HepG2 (cell line): ENCODE data around the gene RABGGTA. TPM values are rescaled to one million over a fixed set of nuclear protein-coding genes. Genes with fewer than 3 reads are reported as not detected.
A peak's percentile ranks its signal among the peaks of the same experiment; 100 is the strongest.

Experiments used
- ATAC-seq: fragments of 200-7000 bp; cut with Tn5 transposase; 3 replicates; pipeline ENCODE4 v1.9.1; 2020; ENCODE audit warnings: mild to moderate bottlenecking, moderate library complexity
- BruUV-seq: library from RNA; stranded (reverse); fragments of 400-500 nt; replicated peaks from 2 replicates; lab custom pipeline; 2021; lab: Mats Ljungman, UMichigan
- CTCF ChIA-PET: fragments of 300-600 bp; formaldehyde crosslinking; extraction: SDS; loops from one replicate; lab custom pipeline; 2021; ENCODE audit warnings: low total read pairs, inconsistent platforms, low intra/inter-chr PET ratio; lab: Yijun Ruan, JAX
- POLR2A ChIA-PET: fragments of 350-600 bp; sonication (Branson Sonifier 250); formaldehyde crosslinking; loops from one replicate; lab custom pipeline; 2020; ENCODE audit warnings: antibody characterized with exemption, inconsistent platforms; lab: Yijun Ruan, JAX
- DNase-seq: peaks from one replicate; pipeline ENCODE4 v3.0.0-alpha.2; 2015; ENCODE audit warnings: low spot score
- FAIRE-seq: peaks from 3 replicates; lab custom pipeline; 2011; peaks lifted over from hg19 to GRCh38; lab: Jason Lieb, UNC
- H2AFZ ChIP-seq: one replicate; pipeline ENCODE4 v1.6.1; 2011; ENCODE audit warnings: low read length, inconsistent platforms
- H3K27ac ChIP-seq: fragments of 300-600 bp; 3 replicates; pipeline ENCODE4 v1.8.0; 2011; ENCODE audit warnings: mixed run types, mild to moderate bottlenecking, mixed read lengths, low read length, inconsistent platforms; ENCODE audit not compliant: insufficient read depth; ENCODE audit errors: extremely low read length
- H3K27me3 ChIP-seq, 2 experiments: fragments of 200-600 bp in 1 of 2; 2 replicates in 1 of 2; 3 replicates in 1 of 2; pipeline versions ENCODE4 v1.6.0 to v1.8.0; 2011; ENCODE audit warnings: low read length in 2 of 2, mild to moderate bottlenecking in 2 of 2, moderate library complexity in 2 of 2, inconsistent platforms in 1 of 2; ENCODE audit not compliant: insufficient read depth in 2 of 2, control insufficient read depth in 1 of 2
- H3K36me3 ChIP-seq, 2 experiments: fragments of 200-600 bp in 1 of 2; replicated peaks in 1 of 2; 2 replicates in 1 of 2; 3 replicates in 1 of 2; pipeline versions ENCODE4 v1.5.1 to v1.8.0; 2011; ENCODE audit warnings: low read length in 2 of 2, inconsistent platforms in 1 of 2; ENCODE audit not compliant: insufficient read depth in 2 of 2, control insufficient read depth in 1 of 2
- H3K4me1 ChIP-seq: 2 replicates; pipeline ENCODE4 v1.5.1; 2012; ENCODE audit warnings: low read length, inconsistent platforms; ENCODE audit not compliant: insufficient read depth
- H3K4me2 ChIP-seq: 2 replicates; pipeline ENCODE4 v1.6.0; 2011; ENCODE audit warnings: low read depth, low read length, inconsistent platforms
- H3K4me3 ChIP-seq, 3 experiments: fragments of 200-600 bp in 1 of 3; sonication (generic), shearing (Covaris generic) in 1 of 3; replicated peaks in 1 of 3; 2 replicates each; pipeline ENCODE4 v1.5.1; 2011 to 2016; ENCODE audit warnings: low read length in 3 of 3, inconsistent platforms in 2 of 3, low read depth in 2 of 3, mild to moderate bottlenecking in 2 of 3, control low read depth in 1 of 3, mixed read lengths in 1 of 3; ENCODE audit not compliant: insufficient read depth in 1 of 3
- H3K79me2 ChIP-seq: one replicate; pipeline ENCODE4 v1.6.1; 2011; ENCODE audit warnings: low read length, inconsistent platforms; ENCODE audit not compliant: insufficient read depth
- H3K9ac ChIP-seq: 2 replicates; pipeline ENCODE4 v1.6.0; 2011; ENCODE audit warnings: mild to moderate bottlenecking, low read depth, low read length, inconsistent platforms; ENCODE audit not compliant: insufficient read depth
- H3K9me3 ChIP-seq: 2 replicates; pipeline ENCODE4 v1.5.1; 2012; ENCODE audit warnings: mild to moderate bottlenecking, low read length
- H4K20me1 ChIP-seq: 2 replicates; pipeline ENCODE4 v1.6.0; 2011; ENCODE audit warnings: inconsistent platforms, mild to moderate bottlenecking, low read length, moderate library complexity; ENCODE audit not compliant: insufficient read depth
- ATAD3A ChIP-seq: sonication (generic); formaldehyde crosslinking; IDR thresholded peaks from 2 replicates; pipeline ENCODE4 v1.4.0; 2020; ENCODE audit warnings: missing genetic modification reagents
- ATF1 ChIP-seq: IDR thresholded peaks from 2 replicates; pipeline ENCODE4 v1.6.1; 2016; ENCODE audit warnings: mild to moderate bottlenecking, control low read depth
- FOXJ3 ChIP-seq: sonication (generic); formaldehyde crosslinking; IDR thresholded peaks from 2 replicates; pipeline ENCODE4 v1.4.0; 2020; ENCODE audit warnings: missing genetic modification reagents, mild to moderate bottlenecking, borderline replicate concordance
- FOXM1 ChIP-seq: sonication (generic); formaldehyde crosslinking; IDR thresholded peaks from 2 replicates; pipeline ENCODE4 v1.5.0; 2020; ENCODE audit warnings: missing genetic modification reagents
- FOXP1 ChIP-seq, 2 experiments: fragments of 450-650 bp in 1 of 2; IDR thresholded peaks; 2 replicates each; pipeline ENCODE4 v1.6.1; 2017 to 2018; ENCODE audit warnings: antibody characterized with exemption in 1 of 2
- GABPB1 ChIP-seq: IDR thresholded peaks from 2 replicates; pipeline ENCODE4 v1.6.1; 2016; ENCODE audit warnings: mild to moderate bottlenecking, missing genetic modification reagents, moderate library complexity, missing compliant biosample characterization
- HIVEP1 ChIP-seq: sonication (generic); formaldehyde crosslinking; IDR thresholded peaks from 2 replicates; pipeline ENCODE4 v1.4.0; 2020; ENCODE audit warnings: mild to moderate bottlenecking, missing genetic modification reagents
- HNRNPLL ChIP-seq: fragments of 200-400 bp; formaldehyde crosslinking; IDR thresholded peaks from 2 replicates; pipeline ENCODE4 v1.6.1; 2017; ENCODE audit warnings: mild to moderate bottlenecking, low read depth, low read length; ENCODE audit not compliant: poor library complexity, severe bottlenecking
- PHF8 ChIP-seq: sonication (generic); formaldehyde crosslinking; IDR thresholded peaks from 2 replicates; pipeline ENCODE4 v1.5.0; 2020; ENCODE audit warnings: missing genetic modification reagents
- POLR2AphosphoS5 ChIP-seq: IDR thresholded peaks from 2 replicates; pipeline ENCODE4 v1.6.1; 2012; ENCODE audit warnings: low read depth, low read length
- ZNF543 ChIP-seq: sonication (generic); formaldehyde crosslinking; IDR thresholded peaks from 2 replicates; pipeline ENCODE4 v1.4.0; 2020; ENCODE audit warnings: mild to moderate bottlenecking, missing genetic modification reagents
- ZNF589 ChIP-seq: sonication (generic); formaldehyde crosslinking; conservative IDR thresholded peaks from 2 replicates; pipeline ENCODE4 v1.8.0; 2022; ENCODE audit warnings: mild to moderate bottlenecking, moderate library complexity, missing genetic modification reagents
- ZNF703 ChIP-seq: sonication (generic); formaldehyde crosslinking; IDR thresholded peaks from 2 replicates; pipeline ENCODE4 v1.5.1; 2020; ENCODE audit warnings: missing genetic modification reagents, mild to moderate bottlenecking, moderate library complexity, borderline replicate concordance
- ZNF75D ChIP-seq: sonication (generic); formaldehyde crosslinking; IDR thresholded peaks from 2 replicates; pipeline ENCODE4 v1.8.1; 2023; ENCODE audit warnings: missing genetic modification reagents, mild to moderate bottlenecking, borderline replicate concordance
- ZNF878 ChIP-seq: sonication (generic); formaldehyde crosslinking; IDR thresholded peaks from 2 replicates; pipeline ENCODE4 v1.8.1; 2023; ENCODE audit warnings: mild to moderate bottlenecking, missing genetic modification reagents, moderate library complexity
- WGBS: methylation state at CpG from one replicate; pipeline ENCODE4 v1.1.6; 2017; ENCODE audit warnings: low lambda C conversion rate; 5-methylcytosine and 5-hydroxymethylcytosine counted together
- in situ Hi-C: cut with HindIII; loops from 2 replicates; pipeline ENCODE4 v1.10.0; 2017; ENCODE audit warnings: low pct_unique_long_range_greater_than_20kb; ENCODE audit not compliant: extremely low pct_ligation_motif_present
- intact Hi-C: fragments of 100-400 bp; cut with micrococcal nuclease; formaldehyde crosslinking; loops from one replicate; pipeline ENCODE4 v1.10.0; 2022; ENCODE audit not compliant: unreplicated experiment
- polyA plus RNA-seq, 8 experiments: library from polyadenylated mRNA; depleted of rRNA in 3 of 8; stranded (reverse) in 7 of 8; unstranded in 1 of 8; fragments of >200 nt; fragmentation: Illumina TruSeq in 4 of 8; extraction: Trizol in 4 of 8; gene quantifications; 2 replicates each; pipeline versions ENCODE4 v1.2.1 to v1.2.3, GENCODE V29; 2011 to 2016; ENCODE audit warnings: low read depth in 4 of 8, missing spikeins in 1 of 8, mixed read lengths in 1 of 8; ENCODE audit not compliant: insufficient read depth in 1 of 8
- total RNA-seq, 5 experiments: library from RNA; depleted of rRNA; stranded (reverse); fragments of >200 nt; fragmentation: Illumina TruSeq; extraction: Trizol; gene quantifications; 2 replicates each; pipeline ENCODE4 v1.2.3, GENCODE V29; 2016; ENCODE audit warnings: low read depth in 1 of 5
- TF ChIP-seq, protein P1 (sequence below): sonication (generic); formaldehyde crosslinking; IDR thresholded peaks from 2 replicates; pipeline ENCODE4 v1.4.0; 2020; ENCODE audit warnings: mild to moderate bottlenecking, missing genetic modification reagents
- TF ChIP-seq, protein P2 (sequence below): sonication (generic); formaldehyde crosslinking; IDR thresholded peaks from 2 replicates; pipeline ENCODE4 v1.5.0; 2020; ENCODE audit warnings: mild to moderate bottlenecking, missing genetic modification reagents, borderline replicate concordance
- TF ChIP-seq, protein P3 (sequence below): sonication (generic); formaldehyde crosslinking; IDR thresholded peaks from 2 replicates; pipeline ENCODE4 v1.5.0; 2020; ENCODE audit warnings: missing genetic modification reagents, mild to moderate bottlenecking, borderline replicate concordance

RABGGTA gene
- total and polyA plus RNA-seq, 2 of the 13 experiments (the other 11 are each of a cell fraction or from before 2014, with no cell fraction given), result 57.9 to 90.8 TPM

DNA sequence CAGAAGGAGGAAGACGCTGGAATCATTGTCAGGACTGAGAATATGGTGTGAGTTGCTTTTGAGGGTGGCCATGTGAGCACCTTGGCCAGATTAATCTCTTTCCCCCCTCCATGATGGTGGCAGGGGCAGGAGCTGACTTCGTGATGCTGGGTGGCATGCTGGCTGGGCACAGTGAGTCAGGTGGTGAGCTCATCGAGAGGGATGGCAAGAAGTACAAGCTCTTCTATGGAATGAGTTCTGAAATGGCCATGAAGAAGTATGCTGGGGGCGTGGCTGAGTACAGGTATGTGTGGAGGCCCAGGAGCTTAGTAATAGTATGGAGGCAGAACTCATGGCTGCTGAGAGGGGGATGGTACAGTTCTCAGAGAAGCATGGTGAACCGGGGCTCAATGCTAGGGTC is 33.3 kb downstream of the RABGGTA start:
- Histone ChIP-seq H3K9ac (no peak overlapping the region), H3K4me2 (no peak overlapping the region), H4K20me1 (0 out of 2 replicates have a peak, but pooled peaks cover 3% of the 10 kb centered on the region), H3K79me2 (peaks cover 34% of the 10 kb centered on the region), H3K36me3 (peaks cover 44 to 70% of the 10 kb centered on the region in 2 experiments), H3K27ac (no peak overlapping the region), H3K4me3 (no peak overlapping the region), H3K4me1 (peaks cover 52% of the 10 kb centered on the region), H3K9me3 (no peaks in the 10 kb centered on the region), H3K27me3 (no peaks in the 10 kb centered on the region; a peak in 1 of 5 replicates), H2AFZ (no peak overlapping the region)
- WGBS, result 97% methylated on average over 5 of the region's 5 CpGs
- ChIA-PET CTCF (no interaction called here), POLR2A (interaction anchor here (0.5 to 18.0 kb wide), 12 partner anchors 9 to 124 kb away, joined by 3 to 850 read pairs (median 6); partner anchors contain the start of genes CHMP4A, CIDEB, DCAF11 and DHRS1)
- no TSS peak for BruUV-seq
- in situ Hi-C loops (no loop called here), intact Hi-C loops (loop anchor here (10.0 kb wide), 1 partner anchor 1187 kb away; no protein-coding TSS in a partner anchor)
- FAIRE-seq (no peak), ATAC-seq (no peak), DNase-seq (no peak)
- TF ChIP-seq GABPB1 (no peak), FOXJ3 (CRISPR knock-in tag) (no peak), ATF1 (CRISPR knock-in tag) (no peak), HNRNPLL (no peak), FOXM1 (CRISPR knock-in tag) (no peak), ZNF543 (CRISPR knock-in tag) (no peak), PHF8 (no peak), ZNF878 (no peak), ZNF703 (no peak), ZNF75D (CRISPR knock-in tag) (0 out of 2 replicates have a peak, but pooled peaks have one; percentile 23), HIVEP1 (CRISPR knock-in tag) (no peak), POLR2AphosphoS5 (peak; percentile 45; the same call in 1 of the 2 replicates), ZNF589 (CRISPR knock-in tag) (no peak), ATAD3A (CRISPR knock-in tag) (no peak), FOXP1 (IDR thresholded peaks at IDR 0.05) (no peak), FOXP1 (CRISPR knock-in tag; IDR thresholded peaks at IDR 0.05) (no peak)
- TF ChIP-seq, protein P1, sequence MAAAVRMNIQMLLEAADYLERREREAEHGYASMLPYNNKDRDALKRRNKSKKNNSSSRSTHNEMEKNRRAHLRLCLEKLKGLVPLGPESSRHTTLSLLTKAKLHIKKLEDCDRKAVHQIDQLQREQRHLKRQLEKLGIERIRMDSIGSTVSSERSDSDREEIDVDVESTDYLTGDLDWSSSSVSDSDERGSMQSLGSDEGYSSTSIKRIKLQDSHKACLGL (CRISPR knock-in tag), result no peak
- TF ChIP-seq, protein P2, sequence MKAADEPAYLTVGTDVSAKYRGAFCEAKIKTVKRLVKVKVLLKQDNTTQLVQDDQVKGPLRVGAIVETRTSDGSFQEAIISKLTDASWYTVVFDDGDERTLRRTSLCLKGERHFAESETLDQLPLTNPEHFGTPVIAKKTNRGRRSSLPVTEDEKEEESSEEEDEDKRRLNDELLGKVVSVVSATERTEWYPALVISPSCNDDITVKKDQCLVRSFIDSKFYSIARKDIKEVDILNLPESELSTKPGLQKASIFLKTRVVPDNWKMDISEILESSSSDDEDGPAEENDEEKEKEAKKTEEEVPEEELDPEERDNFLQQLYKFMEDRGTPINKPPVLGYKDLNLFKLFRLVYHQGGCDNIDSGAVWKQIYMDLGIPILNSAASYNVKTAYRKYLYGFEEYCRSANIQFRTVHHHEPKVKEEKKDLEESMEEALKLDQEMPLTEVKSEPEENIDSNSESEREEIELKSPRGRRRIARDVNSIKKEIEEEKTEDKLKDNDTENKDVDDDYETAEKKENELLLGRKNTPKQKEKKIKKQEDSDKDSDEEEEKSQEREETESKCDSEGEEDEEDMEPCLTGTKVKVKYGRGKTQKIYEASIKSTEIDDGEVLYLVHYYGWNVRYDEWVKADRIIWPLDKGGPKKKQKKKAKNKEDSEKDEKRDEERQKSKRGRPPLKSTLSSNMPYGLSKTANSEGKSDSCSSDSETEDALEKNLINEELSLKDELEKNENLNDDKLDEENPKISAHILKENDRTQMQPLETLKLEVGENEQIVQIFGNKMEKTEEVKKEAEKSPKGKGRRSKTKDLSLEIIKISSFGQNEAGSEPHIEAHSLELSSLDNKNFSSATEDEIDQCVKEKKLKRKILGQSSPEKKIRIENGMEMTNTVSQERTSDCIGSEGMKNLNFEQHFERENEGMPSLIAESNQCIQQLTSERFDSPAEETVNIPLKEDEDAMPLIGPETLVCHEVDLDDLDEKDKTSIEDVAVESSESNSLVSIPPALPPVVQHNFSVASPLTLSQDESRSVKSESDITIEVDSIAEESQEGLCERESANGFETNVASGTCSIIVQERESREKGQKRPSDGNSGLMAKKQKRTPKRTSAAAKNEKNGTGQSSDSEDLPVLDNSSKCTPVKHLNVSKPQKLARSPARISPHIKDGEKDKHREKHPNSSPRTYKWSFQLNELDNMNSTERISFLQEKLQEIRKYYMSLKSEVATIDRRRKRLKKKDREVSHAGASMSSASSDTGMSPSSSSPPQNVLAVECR (CRISPR knock-in tag), result no peak
- TF ChIP-seq, protein P3, sequence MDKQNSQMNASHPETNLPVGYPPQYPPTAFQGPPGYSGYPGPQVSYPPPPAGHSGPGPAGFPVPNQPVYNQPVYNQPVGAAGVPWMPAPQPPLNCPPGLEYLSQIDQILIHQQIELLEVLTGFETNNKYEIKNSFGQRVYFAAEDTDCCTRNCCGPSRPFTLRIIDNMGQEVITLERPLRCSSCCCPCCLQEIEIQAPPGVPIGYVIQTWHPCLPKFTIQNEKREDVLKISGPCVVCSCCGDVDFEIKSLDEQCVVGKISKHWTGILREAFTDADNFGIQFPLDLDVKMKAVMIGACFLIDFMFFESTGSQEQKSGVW, result no peak
